ENCODE results near the gene BRD3OS. TPM values are rescaled to one million over a fixed set of nuclear protein-coding genes. Genes with fewer than 3 reads are reported as not detected.

Gene BRD3OS
- total RNA-seq, 1 donor from 2014 or later = 11.4 TPM

DNA sequence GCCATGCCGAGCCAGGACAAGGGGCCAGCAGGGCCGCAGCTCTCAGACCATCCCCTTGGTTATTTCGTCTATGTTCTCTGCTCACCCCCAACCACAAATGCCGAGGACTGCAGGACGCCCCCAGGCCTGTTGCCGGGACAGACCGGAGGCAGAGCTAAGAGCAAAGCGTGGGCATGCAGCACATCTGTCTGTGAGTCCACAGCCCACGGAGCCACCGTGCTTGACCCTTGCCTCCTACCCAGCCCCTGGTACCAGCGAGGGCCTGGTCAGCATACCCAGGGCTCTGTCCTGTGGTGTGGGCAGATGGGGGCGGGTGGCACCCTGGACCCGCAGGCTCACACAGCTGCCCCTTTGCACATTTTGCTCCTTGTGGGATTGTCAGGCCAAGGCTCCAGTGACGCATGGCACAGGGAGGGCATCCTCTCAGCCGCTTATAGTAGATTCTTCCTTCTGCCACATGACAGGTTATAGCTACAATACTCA lies 37.8 kb downstream of the BRD3OS start:
- no peak overlapping the region for H3K4me3 Mint-ChIP-seq (ENCODE audit: unreplicated experiment)
- H3K9me3 Mint-ChIP-seq (ENCODE audit: unreplicated experiment) = no peaks in the 10 kb centered on the region
- H3K4me1 Mint-ChIP-seq (ENCODE audit: unreplicated experiment) = peaks cover 15% of the 10 kb centered on the region
- peaks cover 14% of the 10 kb centered on the region for H3K27me3 Mint-ChIP-seq (ENCODE audit: unreplicated experiment)
- TF ChIP-seq, protein P1, sequence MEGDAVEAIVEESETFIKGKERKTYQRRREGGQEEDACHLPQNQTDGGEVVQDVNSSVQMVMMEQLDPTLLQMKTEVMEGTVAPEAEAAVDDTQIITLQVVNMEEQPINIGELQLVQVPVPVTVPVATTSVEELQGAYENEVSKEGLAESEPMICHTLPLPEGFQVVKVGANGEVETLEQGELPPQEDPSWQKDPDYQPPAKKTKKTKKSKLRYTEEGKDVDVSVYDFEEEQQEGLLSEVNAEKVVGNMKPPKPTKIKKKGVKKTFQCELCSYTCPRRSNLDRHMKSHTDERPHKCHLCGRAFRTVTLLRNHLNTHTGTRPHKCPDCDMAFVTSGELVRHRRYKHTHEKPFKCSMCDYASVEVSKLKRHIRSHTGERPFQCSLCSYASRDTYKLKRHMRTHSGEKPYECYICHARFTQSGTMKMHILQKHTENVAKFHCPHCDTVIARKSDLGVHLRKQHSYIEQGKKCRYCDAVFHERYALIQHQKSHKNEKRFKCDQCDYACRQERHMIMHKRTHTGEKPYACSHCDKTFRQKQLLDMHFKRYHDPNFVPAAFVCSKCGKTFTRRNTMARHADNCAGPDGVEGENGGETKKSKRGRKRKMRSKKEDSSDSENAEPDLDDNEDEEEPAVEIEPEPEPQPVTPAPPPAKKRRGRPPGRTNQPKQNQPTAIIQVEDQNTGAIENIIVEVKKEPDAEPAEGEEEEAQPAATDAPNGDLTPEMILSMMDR (IDR thresholded peaks at IDR 0.05; ENCODE audit: unreplicated experiment) = no peak
- no peaks in the 10 kb centered on the region for H3K36me3 Mint-ChIP-seq (ENCODE audit: low read depth, unreplicated experiment)
- H3K27ac Mint-ChIP-seq (ENCODE audit: unreplicated experiment) = no peak overlapping the region
- no peak for DNase-seq (ENCODE audit: low spot score)

- peaks cover 15% of the 10 kb centered on the region for H3K4me1 Mint-ChIP-seq (ENCODE audit: unreplicated experiment)
- H3K36me3 Mint-ChIP-seq (ENCODE audit: low read depth, unreplicated experiment) = no peaks in the 10 kb centered on the region
- no peak overlapping the region for H3K27ac Mint-ChIP-seq (ENCODE audit: unreplicated experiment)
- H3K27me3 Mint-ChIP-seq (ENCODE audit: unreplicated experiment) = peaks cover 14% of the 10 kb centered on the region
- DNase-seq (ENCODE audit: low spot score) = peak; percentile 1
- no peak overlapping the region for H3K4me3 Mint-ChIP-seq (ENCODE audit: unreplicated experiment)
- H3K9me3 Mint-ChIP-seq (ENCODE audit: unreplicated experiment) = no peaks in the 10 kb centered on the region
- TF ChIP-seq, protein P1 (IDR thresholded peaks at IDR 0.05; ENCODE audit: unreplicated experiment) = no peak
Observed at GRCh38 chr9:134063571-134064450, 38.5 kb downstream of the BRD3OS start.

GRCh38 chr9:134064711-134065110 lies 39.4 kb downstream of the BRD3OS start:
- Mint-ChIP-seq H3K36me3 (ENCODE audit: low read depth, unreplicated experiment) (no peaks in the 10 kb centered on the region), H3K27me3 (ENCODE audit: unreplicated experiment) (peaks cover 12% of the 10 kb centered on the region), H3K9me3 (ENCODE audit: unreplicated experiment) (no peaks in the 10 kb centered on the region), H3K4me1 (ENCODE audit: unreplicated experiment) (peaks cover 15% of the 10 kb centered on the region), H3K27ac (ENCODE audit: unreplicated experiment) (no peak overlapping the region), H3K4me3 (ENCODE audit: unreplicated experiment) (no peak overlapping the region)
- TF ChIP-seq, protein P1 (IDR thresholded peaks at IDR 0.05; ENCODE audit: unreplicated experiment) = no peak
- no peak for DNase-seq (ENCODE audit: low spot score)

DNA sequence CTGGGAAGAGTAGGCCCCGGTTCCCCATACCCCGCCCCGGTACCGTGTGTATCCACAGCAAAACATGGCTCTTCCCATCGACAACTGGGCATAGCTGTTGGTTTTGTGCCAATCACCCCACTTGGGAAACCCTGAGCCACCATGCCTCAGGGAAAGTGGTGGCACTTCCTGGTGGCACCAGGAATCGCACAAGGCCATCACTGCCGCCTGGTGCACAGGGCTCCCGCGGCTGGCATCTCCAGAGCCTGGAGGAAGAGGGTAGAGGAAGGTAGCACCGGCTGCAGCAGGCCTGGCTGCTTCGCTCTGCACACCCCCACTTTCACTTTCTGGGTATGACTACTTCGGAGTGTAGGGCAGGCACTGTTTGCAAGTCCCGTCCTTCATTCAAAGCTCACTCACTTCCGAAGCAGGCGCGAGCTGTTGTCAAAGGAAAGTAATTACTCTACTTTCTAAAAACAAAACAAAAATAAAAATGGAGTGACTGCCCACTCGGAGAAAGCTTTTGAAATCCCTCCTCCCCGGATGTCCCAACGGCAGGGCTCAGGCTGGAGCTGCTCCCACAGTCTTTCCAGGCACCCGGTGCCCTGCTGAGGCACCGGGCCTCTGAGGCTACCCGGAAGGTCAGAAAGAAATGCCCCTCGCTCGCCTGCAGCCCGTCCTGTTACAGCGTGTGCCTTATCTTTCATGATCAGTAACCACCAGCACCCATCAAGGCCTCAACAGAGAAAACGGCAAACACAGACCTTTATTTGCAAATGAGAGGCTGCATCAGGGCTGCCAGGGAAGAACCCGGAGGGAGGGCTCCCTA lies 40.5 kb downstream of the BRD3OS start:
- peak overlapping the region; percentile 81 for H3K27ac Mint-ChIP-seq (ENCODE audit: unreplicated experiment)
- TF ChIP-seq, protein P1 (IDR thresholded peaks at IDR 0.05; ENCODE audit: unreplicated experiment) = no peak
- no peak for DNase-seq (ENCODE audit: low spot score)
- peak overlapping the region; percentile 96 for H3K4me3 Mint-ChIP-seq (ENCODE audit: unreplicated experiment)
- H3K36me3 Mint-ChIP-seq (ENCODE audit: low read depth, unreplicated experiment) = no peaks in the 10 kb centered on the region
- no peaks in the 10 kb centered on the region for H3K9me3 Mint-ChIP-seq (ENCODE audit: unreplicated experiment)
- H3K27me3 Mint-ChIP-seq (ENCODE audit: unreplicated experiment) = peaks cover 7% of the 10 kb centered on the region
- H3K4me1 Mint-ChIP-seq (ENCODE audit: unreplicated experiment) = peaks cover 15% of the 10 kb centered on the region

Measured in endothelial cell (in vitro differentiated cells).